Transverse colon (tissue), 3 donors: ENCODE measurements around the gene CNGA1.

Experiments used
- POLR2A ChIP-seq: fragments of 450-650 bp; IDR thresholded peaks from one replicate; pipeline ENCODE4 v1.6.1; 2016; ENCODE audit warnings: antibody characterized with exemption, mild to moderate bottlenecking, moderate library complexity
- TF ChIP-seq, protein P1 (sequence below), 5 experiments: fragments of 200-600 bp in 3 of 5; fragments of 450-650 bp in 2 of 5; sonication (generic) in 3 of 5; IDR thresholded peaks; 1 replicate in 2 of 5; 2 replicates in 3 of 5; pipeline ENCODE4 v1.5.1; 2016 to 2017; ENCODE audit warnings: antibody characterized with exemption in 5 of 5, inconsistent platforms in 3 of 5, mild to moderate bottlenecking in 2 of 5, moderate library complexity in 1 of 5

GRCh38 chr4:48035952-48036351, 19.5 kb upstream of the CNGA1 start:
- no peak for TF ChIP-seq POLR2A
- TF ChIP-seq, protein P1, sequence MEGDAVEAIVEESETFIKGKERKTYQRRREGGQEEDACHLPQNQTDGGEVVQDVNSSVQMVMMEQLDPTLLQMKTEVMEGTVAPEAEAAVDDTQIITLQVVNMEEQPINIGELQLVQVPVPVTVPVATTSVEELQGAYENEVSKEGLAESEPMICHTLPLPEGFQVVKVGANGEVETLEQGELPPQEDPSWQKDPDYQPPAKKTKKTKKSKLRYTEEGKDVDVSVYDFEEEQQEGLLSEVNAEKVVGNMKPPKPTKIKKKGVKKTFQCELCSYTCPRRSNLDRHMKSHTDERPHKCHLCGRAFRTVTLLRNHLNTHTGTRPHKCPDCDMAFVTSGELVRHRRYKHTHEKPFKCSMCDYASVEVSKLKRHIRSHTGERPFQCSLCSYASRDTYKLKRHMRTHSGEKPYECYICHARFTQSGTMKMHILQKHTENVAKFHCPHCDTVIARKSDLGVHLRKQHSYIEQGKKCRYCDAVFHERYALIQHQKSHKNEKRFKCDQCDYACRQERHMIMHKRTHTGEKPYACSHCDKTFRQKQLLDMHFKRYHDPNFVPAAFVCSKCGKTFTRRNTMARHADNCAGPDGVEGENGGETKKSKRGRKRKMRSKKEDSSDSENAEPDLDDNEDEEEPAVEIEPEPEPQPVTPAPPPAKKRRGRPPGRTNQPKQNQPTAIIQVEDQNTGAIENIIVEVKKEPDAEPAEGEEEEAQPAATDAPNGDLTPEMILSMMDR (IDR thresholded peaks at IDR 0.05): no peak
